IMR-90 (cell line): ENCODE results near the gene FNDC3B. TPM values are rescaled to one million over a fixed set of nuclear protein-coding genes. Genes with fewer than 3 reads are reported as not detected.

ENCODE experiments used
- ATAC-seq: fragments of 200-7000 bp; cut with Tn5 transposase; 2 replicates; pipeline ENCODE4 v1.9.1; 2020; ENCODE audit warnings: low read depth, mild to moderate bottlenecking, moderate library complexity
- BruUV-seq: library from RNA; stranded (reverse); fragments of 400-500 nt; replicated peaks from 2 replicates; lab custom pipeline; 2021; lab: Mats Ljungman, UMichigan
- CTCF ChIA-PET: fragments of 300-600 bp; formaldehyde crosslinking; extraction: SDS; loops from one replicate; lab custom pipeline; 2021; ENCODE audit warnings: antibody characterized with exemption; lab: Yijun Ruan, JAX
- POLR2A ChIA-PET: fragments of 300-600 bp; sonication (Branson Sonifier 250); formaldehyde crosslinking; loops from one replicate; lab custom pipeline; 2022; ENCODE audit warnings: antibody characterized with exemption; ENCODE audit not compliant: unreplicated experiment; lab: Charles Lee
- DNase-seq: peaks from one replicate; pipeline ENCODE4 v3.0.0; 2013
- H2AFZ ChIP-seq: replicated peaks from 2 replicates; pipeline ENCODE3; 2013; ENCODE audit warnings: low read length, mild to moderate bottlenecking; ENCODE audit not compliant: poor library complexity
- H2AK5ac ChIP-seq: 2 replicates; pipeline ENCODE4 v1.6.1; 2013; ENCODE audit warnings: low read depth, low read length, inconsistent platforms
- H2AK9ac ChIP-seq: replicated peaks from 2 replicates; pipeline ENCODE3; 2013; ENCODE audit warnings: mild to moderate bottlenecking, low read depth, low read length, moderate library complexity; ENCODE audit not compliant: poor library complexity
- H2BK120ac ChIP-seq: 2 replicates; pipeline ENCODE4 v1.6.1; 2013; ENCODE audit warnings: low read depth, low read length, inconsistent platforms
- H2BK15ac ChIP-seq: 3 replicates; pipeline ENCODE4 v1.6.1; 2013; ENCODE audit warnings: low read depth, low read length, inconsistent platforms
- H2BK20ac ChIP-seq: 2 replicates; pipeline ENCODE4 v1.6.1; 2013; ENCODE audit warnings: low read depth, mild to moderate bottlenecking, inconsistent platforms, low read length, moderate library complexity
- H2BK5ac ChIP-seq: 2 replicates; pipeline ENCODE4 v1.6.1; 2013; ENCODE audit warnings: mild to moderate bottlenecking, low read depth, low read length, inconsistent platforms; ENCODE audit not compliant: poor library complexity, severe bottlenecking
- H3K14ac ChIP-seq: replicated peaks from 2 replicates; pipeline ENCODE4 v1.6.1; 2013; ENCODE audit warnings: low read depth, low read length, inconsistent platforms
- H3K18ac ChIP-seq: 2 replicates; pipeline ENCODE4 v1.6.1; 2013; ENCODE audit warnings: low read depth, low read length, control low read depth
- H3K23ac ChIP-seq: 2 replicates; pipeline ENCODE4 v1.6.1; 2013; ENCODE audit warnings: low read depth, low read length, inconsistent platforms
- H3K27ac ChIP-seq: 2 replicates; pipeline ENCODE4 v1.5.1; 2013; ENCODE audit warnings: mild to moderate bottlenecking, control low read depth, low read length; ENCODE audit not compliant: insufficient read depth
- H3K27me3 ChIP-seq: 2 replicates; pipeline ENCODE4 v1.6.1; 2013; ENCODE audit warnings: low read length; ENCODE audit not compliant: control insufficient read depth, insufficient read depth
- H3K36me3 ChIP-seq: 2 replicates; pipeline ENCODE4 v1.6.1; 2013; ENCODE audit warnings: low read length, mixed read lengths; ENCODE audit not compliant: control insufficient read depth, insufficient read depth
- H3K4ac ChIP-seq: 2 replicates; pipeline ENCODE4 v1.6.1; 2013; ENCODE audit warnings: low read depth, low read length, inconsistent platforms
- H3K4me1 ChIP-seq: 2 replicates; pipeline ENCODE4 v1.6.1; 2013; ENCODE audit warnings: low read length, mixed read lengths; ENCODE audit not compliant: control insufficient read depth, insufficient read depth
- H3K4me2 ChIP-seq: 2 replicates; pipeline ENCODE4 v1.6.1; 2013; ENCODE audit warnings: low read depth, mild to moderate bottlenecking, control low read depth, low read length, moderate library complexity
- H3K4me3 ChIP-seq: 2 replicates; pipeline ENCODE4 v1.5.1; 2013; ENCODE audit warnings: low read depth, mild to moderate bottlenecking, control low read depth, low read length, moderate library complexity; ENCODE audit not compliant: insufficient read depth
- H3K56ac ChIP-seq: 2 replicates; pipeline ENCODE4 v1.6.1; 2013; ENCODE audit warnings: low read length, inconsistent platforms; ENCODE audit not compliant: insufficient read depth; ENCODE audit errors: extremely low read depth
- H3K79me1 ChIP-seq, 2 experiments: 2 replicates each; pipeline ENCODE4 v1.6.1; 2013; ENCODE audit warnings: low read length in 2 of 2, inconsistent platforms in 1 of 2, low read depth in 1 of 2
- H3K9ac ChIP-seq: 2 replicates; pipeline ENCODE4 v1.6.1; 2013; ENCODE audit warnings: low read depth, low read length, control low read depth
- H3K9me1 ChIP-seq: 2 replicates; pipeline ENCODE4 v1.6.1; 2013; ENCODE audit warnings: low read length, inconsistent platforms; ENCODE audit not compliant: insufficient read depth
- H3K9me3 ChIP-seq: 2 replicates; pipeline ENCODE4 v1.6.1; 2013; ENCODE audit warnings: low read length; ENCODE audit not compliant: control insufficient read depth, insufficient read depth
- H4K20me1 ChIP-seq: 2 replicates; pipeline ENCODE4 v1.6.1; 2013; ENCODE audit warnings: low read length, inconsistent platforms; ENCODE audit not compliant: insufficient read depth
- H4K5ac ChIP-seq: 2 replicates; pipeline ENCODE4 v1.6.1; 2013; ENCODE audit warnings: mild to moderate bottlenecking, low read depth, low read length, control low read depth
- H4K8ac ChIP-seq, 2 experiments: 2 replicates each; pipeline ENCODE4 v1.6.1; 2013; ENCODE audit warnings: low read depth in 2 of 2, low read length in 2 of 2, control low read depth in 1 of 2, inconsistent platforms in 1 of 2
- H4K91ac ChIP-seq: 2 replicates; pipeline ENCODE4 v1.6.1; 2013; ENCODE audit warnings: low read depth, low read length, inconsistent platforms; ENCODE audit not compliant: insufficient read depth
- BHLHE40 ChIP-seq: fragments of 150-350 bp; IDR thresholded peaks from 2 replicates; pipeline ENCODE4 v1.6.1; 2016; ENCODE audit warnings: mild to moderate bottlenecking, low read depth, low read length
- CEBPB ChIP-seq: IDR thresholded peaks from 2 replicates; pipeline ENCODE4 v1.6.1; 2012; ENCODE audit warnings: low read depth, low read length, improper control_type of control experiment
- CHD1 ChIP-seq: IDR thresholded peaks from 2 replicates; pipeline ENCODE4 v1.6.1; 2012; ENCODE audit warnings: low read depth, low read length, improper control_type of control experiment
- CTCF ChIP-seq: conservative IDR thresholded peaks from 2 replicates; pipeline ENCODE4 v1.5.1; 2012; ENCODE audit warnings: mild to moderate bottlenecking, low read depth, low read length, improper control_type of control experiment
- FOS ChIP-seq: fragments of 150-350 bp; IDR thresholded peaks from 2 replicates; pipeline ENCODE4 v1.6.1; 2016; ENCODE audit warnings: low read depth, low read length
- MAFK ChIP-seq: IDR thresholded peaks from 2 replicates; pipeline ENCODE4 v1.6.1; 2012; ENCODE audit warnings: low read depth, low read length, improper control_type of control experiment
- MXI1 ChIP-seq: IDR thresholded peaks from 2 replicates; pipeline ENCODE4 v1.6.1; 2012; ENCODE audit warnings: low read depth, mild to moderate bottlenecking, low read length, moderate library complexity, borderline replicate concordance
- WGBS, 2 experiments: methylation state at CpG; one replicate each; pipeline versions ENCODE4 v1.1.5 to v1.1.7; 2013; ENCODE audit warnings: missing lambda C conversion rate in 2 of 2; ENCODE audit not compliant: insufficient read length in 1 of 2; ENCODE audit errors: extremely low coverage in 2 of 2; 5-methylcytosine and 5-hydroxymethylcytosine counted together
- dilution Hi-C: fragments of 300-500 bp; cut with HindIII; formaldehyde crosslinking; loops from one replicate; pipeline ENCODE4 v1.14.3; 2018; ENCODE audit warnings: low sequenced_read_pairs; ENCODE audit not compliant: unreplicated experiment
- in situ Hi-C: fragments of 300-500 bp; cut with MboI; formaldehyde crosslinking; loops from 3 replicates; pipeline ENCODE4 v1.14.3; 2019; ENCODE audit warnings: low sequenced_read_pairs, inconsistent platforms, mixed read lengths
- intact Hi-C: fragments of 100-400 bp; cut with micrococcal nuclease; formaldehyde crosslinking; loops from 2 replicates; pipeline ENCODE4 v1.10.0; 2022
- polyA plus RNA-seq, 3 experiments: library from polyadenylated mRNA; depleted of rRNA; stranded (reverse); fragments of >200 nt; gene quantifications; 2 replicates each; pipeline ENCODE4 v1.2.3, GENCODE V29; 2012; ENCODE audit warnings: low replicate concordance in 1 of 3
- total RNA-seq: library from RNA; depleted of rRNA; stranded (reverse); fragments of >200 nt; gene quantifications from 2 replicates; pipeline ENCODE4 v1.2.3, GENCODE V29; 2012
- TF ChIP-seq, protein P1 (sequence below): fragments of 150-350 bp; IDR thresholded peaks from 2 replicates; pipeline ENCODE4 v1.6.1; 2017; ENCODE audit warnings: mild to moderate bottlenecking, antibody characterized with exemption, low read length, low read depth
- TF ChIP-seq, protein P2 (sequence below): fragments of 150-350 bp; IDR thresholded peaks from 2 replicates; pipeline ENCODE4 v1.6.1; 2016; ENCODE audit warnings: low read depth, mild to moderate bottlenecking, low read length, moderate library complexity, borderline replicate concordance

FNDC3B gene
- total and polyA plus RNA-seq, 2 of the 4 experiments (the other 2 are of a cell fraction) = 23.9 to 150 TPM

- H3K14ac ChIP-seq = no peak overlapping the region
- H4K91ac ChIP-seq = no peak overlapping the region
- H4K20me1 ChIP-seq = no peaks in the 10 kb centered on the region
- H3K9me3 ChIP-seq = no peaks in the 10 kb centered on the region
- H3K27me3 ChIP-seq = peaks cover 27% of the 10 kb centered on the region
- no peak overlapping the region for H3K4ac ChIP-seq
- no peaks in the 10 kb centered on the region for H3K79me1 ChIP-seq
- H3K18ac ChIP-seq = no peak overlapping the region
- in situ Hi-C loops (no loop called here), intact Hi-C loops (no loop called here), dilution Hi-C loops (no loop called here)
- ATAC-seq = no peak
- H2BK15ac ChIP-seq = no peak overlapping the region
- no peaks in the 10 kb centered on the region for H3K36me3 ChIP-seq
- BruUV-seq = no TSS peak
- H3K4me2 ChIP-seq = no peak overlapping the region
- CTCF ChIA-PET = no interaction called here
- no peak overlapping the region for H4K8ac ChIP-seq
- POLR2A ChIA-PET = no interaction called here
- H2AK5ac ChIP-seq = no peak overlapping the region
- H3K23ac ChIP-seq = no peak overlapping the region
- H3K4me1 ChIP-seq = no peaks in the 10 kb centered on the region
- H3K56ac ChIP-seq = no peak overlapping the region
- H4K5ac ChIP-seq = no peak overlapping the region
- no peaks in the 10 kb centered on the region for H3K9me1 ChIP-seq
- H2AK9ac ChIP-seq = no peak overlapping the region
- no peak overlapping the region for H3K4me3 ChIP-seq
- no peak for DNase-seq
- no peak overlapping the region for H3K9ac ChIP-seq
- H2BK5ac ChIP-seq = no peak overlapping the region
- no peak for TF ChIP-seq CTCF
- no peak for TF ChIP-seq FOS
- no peak for TF ChIP-seq BHLHE40
- no peak for TF ChIP-seq MXI1
- TF ChIP-seq CEBPB = no peak
- TF ChIP-seq, protein P1, sequence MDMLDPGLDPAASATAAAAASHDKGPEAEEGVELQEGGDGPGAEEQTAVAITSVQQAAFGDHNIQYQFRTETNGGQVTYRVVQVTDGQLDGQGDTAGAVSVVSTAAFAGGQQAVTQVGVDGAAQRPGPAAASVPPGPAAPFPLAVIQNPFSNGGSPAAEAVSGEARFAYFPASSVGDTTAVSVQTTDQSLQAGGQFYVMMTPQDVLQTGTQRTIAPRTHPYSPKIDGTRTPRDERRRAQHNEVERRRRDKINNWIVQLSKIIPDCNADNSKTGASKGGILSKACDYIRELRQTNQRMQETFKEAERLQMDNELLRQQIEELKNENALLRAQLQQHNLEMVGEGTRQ = no peak
- no peak for TF ChIP-seq MAFK
- TF ChIP-seq, protein P2, sequence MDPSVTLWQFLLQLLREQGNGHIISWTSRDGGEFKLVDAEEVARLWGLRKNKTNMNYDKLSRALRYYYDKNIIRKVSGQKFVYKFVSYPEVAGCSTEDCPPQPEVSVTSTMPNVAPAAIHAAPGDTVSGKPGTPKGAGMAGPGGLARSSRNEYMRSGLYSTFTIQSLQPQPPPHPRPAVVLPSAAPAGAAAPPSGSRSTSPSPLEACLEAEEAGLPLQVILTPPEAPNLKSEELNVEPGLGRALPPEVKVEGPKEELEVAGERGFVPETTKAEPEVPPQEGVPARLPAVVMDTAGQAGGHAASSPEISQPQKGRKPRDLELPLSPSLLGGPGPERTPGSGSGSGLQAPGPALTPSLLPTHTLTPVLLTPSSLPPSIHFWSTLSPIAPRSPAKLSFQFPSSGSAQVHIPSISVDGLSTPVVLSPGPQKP = no peak
- no peak for TF ChIP-seq CHD1
- no peak overlapping the region for H3K27ac ChIP-seq
- H2BK120ac ChIP-seq = no peak overlapping the region
- no CpG with 5 or more reads among the region's 4 CpGs for WGBS, 2 experiments
- H2AFZ ChIP-seq = no peak overlapping the region
- H2BK20ac ChIP-seq = no peak overlapping the region
Observed at GRCh38 chr3:172438186-172438585, 398.8 kb downstream of the FNDC3B start.
